ENCODE results near the gene GLRX5.

GLRX5 gene

DNA sequence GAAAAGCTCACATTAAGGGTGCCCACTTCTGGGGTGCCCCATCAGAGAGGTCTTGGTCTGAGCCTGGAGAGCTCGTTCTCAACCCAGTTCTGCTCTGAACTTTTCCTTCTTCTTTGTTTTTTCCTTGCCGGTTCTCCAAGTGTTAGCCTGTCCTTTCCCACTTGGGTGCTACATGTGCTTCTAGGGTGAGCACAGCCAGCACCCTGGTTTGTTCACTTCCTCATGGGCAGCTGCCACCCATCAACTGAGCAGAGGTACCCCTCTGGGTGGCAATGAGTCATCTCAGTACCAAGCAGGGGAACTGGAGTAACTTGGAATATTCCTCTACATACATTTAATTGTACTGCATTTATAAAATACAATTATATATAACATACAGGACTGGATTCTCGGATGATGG lies 14.5 kb upstream of the GLRX5 start:
- no peaks in the 10 kb centered on the region for H3K36me3 Mint-ChIP-seq (ENCODE audit: low read depth)
- peak overlapping the region; percentile 80 for H3K4me3 Mint-ChIP-seq
- H3K4me1 Mint-ChIP-seq (ENCODE audit: low read depth) = peaks cover 89% of the 10 kb centered on the region
- H3K27ac Mint-ChIP-seq = peak overlapping the region; percentile 98
- no peaks in the 10 kb centered on the region for H3K9me3 Mint-ChIP-seq
- H3K27me3 Mint-ChIP-seq = no peaks in the 10 kb centered on the region

DNA sequence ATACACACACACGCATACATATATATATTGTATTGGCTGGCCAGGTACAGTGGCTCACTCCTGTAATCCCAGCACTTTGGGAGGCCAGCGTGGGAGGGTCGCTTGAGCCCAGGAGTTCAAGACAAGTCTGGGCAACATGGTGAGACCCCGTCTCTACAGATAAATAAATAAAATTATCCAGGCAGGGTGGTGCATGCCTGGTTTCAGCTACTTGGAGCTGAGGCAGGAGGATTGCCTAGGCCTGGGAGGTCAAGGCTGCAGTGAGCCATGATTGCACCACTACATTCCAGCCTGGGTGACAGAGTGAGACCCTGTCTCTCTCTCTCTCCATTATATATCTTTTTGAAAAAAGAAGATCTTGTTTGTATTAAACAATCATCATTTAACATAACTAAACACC lies 13.8 kb upstream of the GLRX5 start:
- H3K9me3 Mint-ChIP-seq = no peaks in the 10 kb centered on the region
- H3K27me3 Mint-ChIP-seq = no peaks in the 10 kb centered on the region
- H3K27ac Mint-ChIP-seq = no peak overlapping the region
- peaks cover 89% of the 10 kb centered on the region for H3K4me1 Mint-ChIP-seq (ENCODE audit: low read depth)
- no peak overlapping the region for H3K4me3 Mint-ChIP-seq
- H3K36me3 Mint-ChIP-seq (ENCODE audit: low read depth) = no peaks in the 10 kb centered on the region

DNA sequence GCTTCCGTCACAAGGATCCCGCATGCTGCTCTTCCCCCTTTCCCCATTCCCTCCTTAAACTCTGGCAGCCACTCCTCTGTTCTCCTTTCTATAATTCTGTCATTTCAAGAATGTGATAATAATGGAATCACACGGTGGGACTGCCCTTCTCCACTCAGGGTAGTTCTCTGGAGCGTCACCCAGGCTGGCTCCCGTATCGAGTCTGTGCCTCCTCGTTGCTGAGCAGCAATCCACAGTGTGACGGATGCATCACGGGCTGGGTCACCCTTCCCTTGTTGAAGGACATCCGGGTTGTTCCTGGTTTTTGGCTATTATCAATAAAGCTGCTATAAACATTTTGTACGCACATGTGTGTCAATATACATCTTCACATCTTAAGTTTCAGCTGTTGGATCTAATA lies 12.7 kb upstream of the GLRX5 start:
- Mint-ChIP-seq H3K4me1 (ENCODE audit: low read depth) (peaks cover 95% of the 10 kb centered on the region), H3K27me3 (no peaks in the 10 kb centered on the region), H3K36me3 (ENCODE audit: low read depth) (no peaks in the 10 kb centered on the region), H3K9me3 (no peaks in the 10 kb centered on the region), H3K4me3 (peak overlapping the region; percentile 84), H3K27ac (peak overlapping the region; percentile 96)

DNA sequence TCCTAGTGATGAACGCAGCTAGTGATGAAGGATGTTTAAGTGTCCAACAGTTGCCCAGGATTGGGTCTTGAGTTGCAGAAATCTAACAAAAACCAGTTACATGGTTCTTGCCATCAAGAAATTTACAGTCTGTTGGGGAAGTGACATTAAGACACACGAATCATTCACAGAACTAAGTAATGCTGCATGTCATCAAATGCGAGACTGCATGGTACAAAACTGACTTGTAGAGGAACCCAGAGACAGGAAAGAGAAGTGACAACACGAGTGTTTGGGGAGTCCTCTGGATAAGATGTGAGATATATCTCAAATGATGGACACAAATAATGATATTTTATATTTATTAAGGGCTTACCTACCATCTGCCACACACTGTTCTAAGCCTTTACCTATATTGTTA lies 12.3 kb upstream of the GLRX5 start:
- no peaks in the 10 kb centered on the region for H3K36me3 Mint-ChIP-seq (ENCODE audit: low read depth)
- peak overlapping the region; percentile 84 for H3K4me3 Mint-ChIP-seq
- H3K27ac Mint-ChIP-seq = peak overlapping the region; percentile 96
- no peaks in the 10 kb centered on the region for H3K9me3 Mint-ChIP-seq
- H3K27me3 Mint-ChIP-seq = no peaks in the 10 kb centered on the region
- peaks cover 95% of the 10 kb centered on the region for H3K4me1 Mint-ChIP-seq (ENCODE audit: low read depth)

DNA sequence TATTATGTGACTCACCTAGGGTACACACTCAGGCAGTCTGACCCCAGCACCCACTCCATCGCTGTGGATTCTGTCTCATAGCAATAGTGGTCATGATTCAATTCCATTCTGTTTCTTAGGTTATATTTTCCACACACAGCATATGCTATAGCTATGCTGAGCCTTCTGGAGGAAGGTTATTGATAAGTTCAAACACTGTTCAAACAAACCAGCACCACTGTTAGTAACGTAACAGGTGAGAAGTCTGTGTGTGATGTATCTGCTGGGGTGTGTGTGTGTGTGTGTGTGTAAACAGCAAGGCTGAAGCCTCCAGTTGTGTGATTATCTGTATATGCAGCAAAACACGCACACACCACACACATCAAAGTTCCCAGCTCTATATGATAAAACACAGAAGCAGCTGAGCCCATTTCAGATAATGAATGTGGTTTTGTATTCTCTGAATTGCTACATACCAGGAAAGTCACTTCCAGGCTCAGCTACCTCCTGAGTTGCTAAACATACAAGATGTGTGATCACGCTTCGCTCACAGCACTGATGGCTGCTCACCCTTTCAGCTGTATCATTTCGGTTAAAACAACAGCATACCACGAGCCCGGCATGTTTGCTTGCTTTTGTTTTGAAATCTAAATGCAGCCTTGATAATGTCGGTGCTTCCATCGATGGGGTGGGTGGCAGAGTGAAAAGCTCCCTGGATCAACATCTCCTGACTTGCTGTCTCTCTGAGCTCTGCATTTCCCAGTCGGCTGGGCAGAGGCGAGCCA lies 11.6 kb upstream of the GLRX5 start:
- peak overlapping the region; percentile 96 for H3K27ac Mint-ChIP-seq
- no peaks in the 10 kb centered on the region for H3K36me3 Mint-ChIP-seq (ENCODE audit: low read depth)
- no peaks in the 10 kb centered on the region for H3K9me3 Mint-ChIP-seq
- H3K4me1 Mint-ChIP-seq (ENCODE audit: low read depth) = peaks cover 90% of the 10 kb centered on the region
- H3K27me3 Mint-ChIP-seq = no peaks in the 10 kb centered on the region
- peak overlapping the region; percentile 84 for H3K4me3 Mint-ChIP-seq

DNA sequence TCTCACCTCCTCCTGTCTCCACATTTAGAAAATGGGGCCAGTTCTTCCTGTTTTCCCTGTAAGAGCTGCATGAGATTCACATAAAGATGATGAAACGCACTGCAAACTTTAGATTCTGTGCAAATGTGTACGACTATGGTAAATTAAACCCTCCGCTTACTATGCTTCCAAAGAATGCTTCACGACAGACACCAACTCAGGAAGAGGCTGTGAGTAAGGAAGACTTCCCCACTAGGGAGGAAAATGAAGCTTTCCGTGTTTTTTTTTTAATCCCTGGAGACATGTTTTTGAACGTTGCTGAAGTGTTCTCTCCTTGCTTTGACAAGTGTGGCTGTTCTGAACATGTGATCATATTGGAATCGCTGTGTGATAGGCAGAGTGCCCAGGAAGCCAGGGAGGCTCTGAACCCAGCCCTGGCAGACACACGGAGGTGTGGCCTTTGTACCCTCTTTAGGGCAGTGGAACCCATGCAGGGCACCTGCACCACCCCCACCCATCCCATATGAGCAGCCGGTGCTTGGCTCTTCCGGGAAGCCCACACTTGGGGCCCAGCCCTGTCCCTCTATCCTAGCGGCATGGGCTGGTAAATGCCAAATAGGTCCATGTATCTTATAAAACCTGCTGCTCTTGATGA lies 10.9 kb upstream of the GLRX5 start:
- H3K36me3 Mint-ChIP-seq (ENCODE audit: low read depth) = peaks cover 2% of the 10 kb centered on the region
- H3K9me3 Mint-ChIP-seq = no peaks in the 10 kb centered on the region
- no peaks in the 10 kb centered on the region for H3K27me3 Mint-ChIP-seq
- peak overlapping the region; percentile 84 for H3K4me3 Mint-ChIP-seq
- peak overlapping the region; percentile 96 for H3K27ac Mint-ChIP-seq
- peaks cover 83% of the 10 kb centered on the region for H3K4me1 Mint-ChIP-seq (ENCODE audit: low read depth)

DNA sequence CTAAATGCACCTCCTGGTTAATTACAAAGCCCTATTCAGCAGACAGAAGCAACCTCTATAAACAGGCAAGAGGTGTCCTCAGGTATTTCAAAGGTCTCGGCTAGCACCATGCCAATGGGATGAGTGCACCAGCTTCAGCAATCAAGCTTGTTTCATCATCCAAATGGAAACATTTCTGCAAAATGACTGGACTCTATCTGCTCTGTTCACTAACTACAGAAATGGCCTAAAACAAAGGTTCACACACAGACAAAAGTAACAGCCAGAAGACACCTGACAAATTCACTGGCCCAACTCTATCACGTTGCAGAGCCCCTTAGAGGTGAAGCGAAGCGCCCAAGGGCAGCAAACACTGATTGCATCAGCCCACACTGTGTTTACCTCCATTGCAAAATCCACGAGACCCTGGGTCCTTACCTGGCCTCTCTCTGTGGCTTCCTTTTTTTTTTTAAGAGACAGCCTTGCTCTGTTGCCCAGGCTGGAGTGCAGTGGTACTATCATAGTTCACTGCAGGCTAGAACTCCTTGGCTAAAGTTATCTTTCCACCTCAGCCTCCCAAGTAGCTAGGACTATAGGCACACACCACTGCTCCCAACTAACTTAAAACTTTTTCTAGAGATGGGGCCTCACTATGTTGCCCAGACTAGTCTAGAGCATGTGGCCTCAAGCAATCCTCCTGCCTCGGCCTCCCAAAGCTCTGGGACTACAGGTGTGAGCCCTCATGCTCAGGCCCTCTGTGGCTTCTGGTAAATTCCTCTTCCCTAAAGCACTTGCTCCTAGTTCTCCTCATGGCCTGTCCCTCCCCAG lies 9.9 kb upstream of the GLRX5 start:
- H3K4me1 Mint-ChIP-seq (ENCODE audit: low read depth) = peaks cover 75% of the 10 kb centered on the region
- H3K9me3 Mint-ChIP-seq = no peaks in the 10 kb centered on the region
- H3K4me3 Mint-ChIP-seq = peak overlapping the region; percentile 5
- H3K27me3 Mint-ChIP-seq = no peaks in the 10 kb centered on the region
- peaks cover 7% of the 10 kb centered on the region for H3K36me3 Mint-ChIP-seq (ENCODE audit: low read depth)
- H3K27ac Mint-ChIP-seq = peak overlapping the region; percentile 96

DNA sequence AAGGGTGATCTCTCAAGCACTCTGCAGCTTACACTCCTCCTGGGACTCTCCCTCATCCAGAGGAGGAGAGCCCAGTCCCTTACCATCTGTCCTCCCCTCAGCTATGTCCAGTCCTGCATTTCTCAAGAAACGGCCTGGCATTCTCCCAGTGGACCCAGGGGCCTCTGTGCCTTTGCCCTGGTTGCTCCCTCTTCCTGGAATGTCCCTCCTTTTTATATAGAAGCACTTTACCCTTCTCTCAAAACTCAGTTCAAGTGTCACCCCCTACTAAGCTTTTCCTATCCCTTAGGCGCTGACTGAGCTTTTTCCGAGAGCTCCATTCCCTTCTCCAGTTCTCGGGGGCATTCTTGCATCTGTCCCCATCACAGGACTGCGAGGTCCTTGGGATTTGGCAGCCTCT lies 8.9 kb upstream of the GLRX5 start:
- peaks cover 14% of the 10 kb centered on the region for H3K36me3 Mint-ChIP-seq (ENCODE audit: low read depth)
- H3K4me3 Mint-ChIP-seq = no peak overlapping the region
- H3K27ac Mint-ChIP-seq = peak overlapping the region; percentile 96
- no peaks in the 10 kb centered on the region for H3K27me3 Mint-ChIP-seq
- no peaks in the 10 kb centered on the region for H3K9me3 Mint-ChIP-seq
- peaks cover 79% of the 10 kb centered on the region for H3K4me1 Mint-ChIP-seq (ENCODE audit: low read depth)

DNA sequence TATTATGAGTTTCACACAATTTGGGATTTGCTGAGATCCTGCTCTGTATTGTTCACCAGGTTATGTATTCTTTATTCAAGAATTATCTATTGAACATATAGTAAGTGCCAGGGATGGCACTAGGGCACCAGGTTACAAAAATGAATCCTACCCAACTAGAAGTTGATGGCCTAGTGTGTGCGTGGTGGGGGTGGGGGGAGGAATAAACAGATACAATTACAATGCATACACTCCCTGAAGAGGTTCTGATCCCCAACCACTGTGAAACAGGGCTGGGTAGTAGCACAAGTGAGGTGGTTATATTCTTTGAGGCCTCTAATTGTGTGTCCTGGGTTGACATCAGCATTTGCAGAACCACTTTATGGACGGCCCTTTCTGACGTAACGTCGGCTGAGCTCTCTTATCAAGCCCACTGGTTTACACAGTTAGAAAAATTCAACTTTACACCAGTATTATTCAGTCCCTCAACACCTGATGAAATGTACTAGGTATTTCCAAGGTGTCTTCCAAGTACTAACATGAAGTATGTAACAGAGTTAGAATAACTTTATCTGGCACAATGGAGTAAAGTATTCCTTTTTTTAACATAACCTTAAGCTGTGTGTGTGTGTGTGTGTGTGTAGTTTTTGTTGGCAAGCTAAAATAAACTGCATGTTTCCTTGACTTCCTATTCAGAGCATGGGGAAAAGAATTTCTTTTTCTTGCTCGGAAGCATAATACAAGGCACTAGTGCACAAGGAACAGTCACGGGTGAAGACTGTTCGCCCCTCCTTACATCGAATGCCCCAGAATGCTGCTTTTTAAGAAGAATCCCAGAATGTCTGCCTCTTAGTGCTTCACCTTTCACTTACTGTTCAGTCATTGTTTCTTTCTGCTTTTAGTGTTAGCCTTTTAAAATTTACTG lies 8.1 kb upstream of the GLRX5 start:
- Mint-ChIP-seq H3K27me3 (no peaks in the 10 kb centered on the region), H3K36me3 (ENCODE audit: low read depth) (peaks cover 20% of the 10 kb centered on the region), H3K9me3 (no peaks in the 10 kb centered on the region), H3K27ac (peak overlapping the region; percentile 96), H3K4me1 (ENCODE audit: low read depth) (peaks cover 79% of the 10 kb centered on the region), H3K4me3 (peak overlapping the region; percentile 45)

DNA sequence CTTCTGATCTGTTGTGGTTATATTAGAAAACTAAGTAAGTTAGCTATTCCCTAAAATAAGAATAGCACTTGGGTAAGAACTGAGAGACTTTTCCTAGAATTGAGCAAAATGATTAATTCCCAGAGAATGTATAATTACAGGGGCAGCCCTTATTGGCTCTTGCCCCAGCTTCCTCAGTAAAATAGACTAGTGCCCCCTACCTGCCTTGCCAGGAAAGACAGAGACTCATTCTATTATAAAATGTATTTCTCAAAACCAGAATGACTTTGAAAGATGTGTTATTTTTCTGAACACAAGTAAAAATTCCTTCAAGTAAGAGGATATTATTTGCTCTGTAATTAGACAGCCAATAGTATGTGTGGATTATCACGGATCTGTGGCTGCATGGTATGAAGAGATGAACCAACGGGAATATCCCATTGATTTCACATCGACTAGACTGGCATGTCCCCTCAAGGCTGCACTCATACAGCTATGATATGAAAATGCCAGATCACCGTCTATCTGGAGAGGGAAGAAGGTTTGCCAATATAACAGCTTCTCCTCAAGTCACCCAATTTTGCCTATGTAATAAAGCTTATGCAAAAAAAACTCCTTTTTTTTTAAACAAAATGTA lies 7.4 kb upstream of the GLRX5 start:
- Mint-ChIP-seq H3K27me3 (no peaks in the 10 kb centered on the region), H3K36me3 (ENCODE audit: low read depth) (peaks cover 26% of the 10 kb centered on the region), H3K4me1 (ENCODE audit: low read depth) (peaks cover 79% of the 10 kb centered on the region), H3K4me3 (peak overlapping the region; percentile 45), H3K9me3 (no peaks in the 10 kb centered on the region), H3K27ac (peak overlapping the region; percentile 50)

DNA sequence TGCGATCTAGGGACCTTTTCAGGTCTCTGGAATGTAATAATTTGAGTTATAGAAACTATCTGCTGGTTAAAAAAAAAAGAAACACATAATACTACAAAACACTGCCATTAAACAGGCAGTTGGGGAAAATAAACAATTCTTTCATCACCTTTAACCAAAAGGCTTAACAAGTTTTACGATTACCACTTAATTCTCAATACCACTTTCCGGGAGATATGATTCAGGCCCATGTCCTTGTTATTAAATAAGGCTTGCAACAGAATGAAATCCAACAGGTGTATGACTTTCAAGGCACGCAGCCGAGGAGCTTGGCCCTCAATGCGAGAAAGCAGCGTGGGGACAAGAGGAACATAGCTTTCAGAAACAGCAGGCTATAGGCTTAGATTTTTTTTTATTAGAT lies 5.6 kb upstream of the GLRX5 start:
- Mint-ChIP-seq H3K27ac (peak overlapping the region; percentile 58), H3K4me1 (ENCODE audit: low read depth) (peaks cover 65% of the 10 kb centered on the region), H3K36me3 (ENCODE audit: low read depth) (peaks cover 41% of the 10 kb centered on the region), H3K4me3 (no peak overlapping the region), H3K9me3 (no peaks in the 10 kb centered on the region), H3K27me3 (no peaks in the 10 kb centered on the region)

DNA sequence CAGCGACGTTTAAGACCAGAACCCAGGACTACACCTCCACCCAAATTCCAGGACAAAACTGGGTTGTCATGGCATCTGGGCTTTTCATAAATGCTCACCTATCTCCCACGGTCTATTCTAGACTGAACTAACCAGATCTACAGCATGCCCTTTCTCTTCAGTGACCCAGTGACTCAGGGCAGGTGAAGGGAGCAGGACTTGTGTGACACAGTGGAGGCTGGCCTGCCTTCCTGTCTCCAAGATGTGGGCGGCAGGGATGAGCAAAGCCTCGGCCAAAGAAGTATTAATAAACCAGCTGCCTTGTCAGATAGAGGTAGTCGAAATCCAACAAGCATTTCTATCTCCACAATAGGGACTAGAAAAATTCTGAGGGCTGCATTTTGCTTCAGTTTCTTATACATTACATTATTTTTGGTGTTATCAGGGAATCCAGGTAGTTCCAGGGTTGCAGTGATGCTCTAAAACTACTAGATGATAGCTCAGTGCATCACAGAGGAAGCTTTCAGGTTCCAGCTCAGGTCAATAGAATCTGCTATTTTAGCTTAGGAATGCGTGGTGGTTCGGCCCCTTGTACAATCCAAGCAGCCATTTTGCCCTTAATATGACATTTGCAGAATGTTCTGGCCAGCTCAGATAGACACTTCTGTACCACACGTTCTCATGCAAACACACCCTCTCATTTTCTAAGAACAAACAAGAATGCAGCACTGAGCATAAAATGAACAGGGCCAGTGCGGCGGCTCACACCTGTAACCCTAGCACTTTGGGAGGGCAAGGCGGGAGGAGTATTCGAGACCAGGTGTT lies 4.2 kb upstream of the GLRX5 start:
- peaks cover 57% of the 10 kb centered on the region for H3K4me1 Mint-ChIP-seq (ENCODE audit: low read depth)
- peak overlapping the region; percentile 61 for H3K27ac Mint-ChIP-seq
- H3K36me3 Mint-ChIP-seq (ENCODE audit: low read depth) = peaks cover 41% of the 10 kb centered on the region
- no peak overlapping the region for H3K4me3 Mint-ChIP-seq
- H3K27me3 Mint-ChIP-seq = no peaks in the 10 kb centered on the region
- no peaks in the 10 kb centered on the region for H3K9me3 Mint-ChIP-seq

DNA sequence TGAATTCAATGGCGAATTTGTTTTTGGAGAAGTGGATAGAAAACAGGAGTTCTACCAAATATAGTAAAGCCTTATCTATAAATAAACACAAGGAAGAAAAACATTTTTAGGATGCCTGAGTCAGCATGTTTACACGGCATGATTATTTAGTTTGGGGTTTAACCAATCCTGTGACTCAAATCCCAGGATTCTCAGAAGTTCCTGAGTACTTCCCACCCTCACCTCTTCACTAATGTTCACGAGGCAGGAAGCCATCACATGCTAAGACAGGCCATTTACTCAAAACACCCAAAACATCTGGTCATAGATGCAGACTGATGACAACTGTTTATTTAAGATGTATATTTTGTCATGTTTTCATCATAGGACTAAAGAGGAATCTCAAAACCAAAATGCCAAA lies 3.4 kb upstream of the GLRX5 start:
- peaks cover 41% of the 10 kb centered on the region for H3K36me3 Mint-ChIP-seq (ENCODE audit: low read depth)
- H3K4me3 Mint-ChIP-seq = peak overlapping the region; percentile 98
- peak overlapping the region; percentile 31 for H3K27ac Mint-ChIP-seq
- no peaks in the 10 kb centered on the region for H3K9me3 Mint-ChIP-seq
- H3K4me1 Mint-ChIP-seq (ENCODE audit: low read depth) = peaks cover 57% of the 10 kb centered on the region
- no peaks in the 10 kb centered on the region for H3K27me3 Mint-ChIP-seq
